ENCODE data around the gene PKDREJ.
A peak's percentile ranks its signal among the peaks of the same experiment; 100 is the strongest.
"Not testable (repeated sequence)": the region's sequence is repeated elsewhere in the genome, so short reads cannot be mapped to it uniquely, and the experiment has no call there.

PKDREJ gene

DNA sequence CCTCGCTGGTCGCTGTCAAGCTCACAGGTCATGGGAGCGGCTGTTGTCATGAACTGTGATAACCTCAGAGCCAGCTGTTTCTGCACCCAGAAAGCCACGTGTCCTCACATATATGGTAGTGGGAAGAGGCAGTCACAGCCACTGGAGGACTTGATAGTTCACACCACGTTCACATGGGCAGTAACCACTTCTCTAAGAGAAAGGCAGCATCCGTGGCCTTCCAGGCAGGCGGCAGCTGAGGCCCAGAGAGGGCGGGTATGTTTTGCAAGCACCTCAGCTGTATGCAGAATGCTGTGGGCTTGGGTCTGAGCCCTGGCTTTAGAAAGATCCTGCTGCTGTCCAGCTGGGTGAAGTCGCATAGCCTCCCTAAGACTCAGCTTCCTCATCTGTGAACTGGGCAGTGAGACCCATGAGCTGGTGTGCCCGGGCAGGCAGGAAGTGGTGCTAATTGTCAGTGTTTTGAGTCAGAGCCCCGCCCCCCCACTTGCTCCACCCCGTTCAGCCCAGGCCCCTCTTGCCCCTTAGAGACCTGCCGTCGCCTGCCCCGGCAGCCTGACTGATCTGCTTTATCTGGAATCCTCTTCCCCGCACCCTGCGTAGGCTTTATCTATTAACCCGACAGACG is 18.0 kb upstream of the PKDREJ start:
- no peaks in the 10 kb centered on the region for H3K36me3 ChIP-seq (ENCODE audit: insufficient read depth, low read length)
- H3K9me3 ChIP-seq (ENCODE audit: control insufficient read depth, insufficient read depth, low read length): no peaks in the 10 kb centered on the region
- no peak overlapping the region for H3K9ac ChIP-seq (ENCODE audit: low read depth, low read length)
- no peaks in the 10 kb centered on the region for H3K4me1 ChIP-seq (ENCODE audit: insufficient read depth, low read length)

DNA sequence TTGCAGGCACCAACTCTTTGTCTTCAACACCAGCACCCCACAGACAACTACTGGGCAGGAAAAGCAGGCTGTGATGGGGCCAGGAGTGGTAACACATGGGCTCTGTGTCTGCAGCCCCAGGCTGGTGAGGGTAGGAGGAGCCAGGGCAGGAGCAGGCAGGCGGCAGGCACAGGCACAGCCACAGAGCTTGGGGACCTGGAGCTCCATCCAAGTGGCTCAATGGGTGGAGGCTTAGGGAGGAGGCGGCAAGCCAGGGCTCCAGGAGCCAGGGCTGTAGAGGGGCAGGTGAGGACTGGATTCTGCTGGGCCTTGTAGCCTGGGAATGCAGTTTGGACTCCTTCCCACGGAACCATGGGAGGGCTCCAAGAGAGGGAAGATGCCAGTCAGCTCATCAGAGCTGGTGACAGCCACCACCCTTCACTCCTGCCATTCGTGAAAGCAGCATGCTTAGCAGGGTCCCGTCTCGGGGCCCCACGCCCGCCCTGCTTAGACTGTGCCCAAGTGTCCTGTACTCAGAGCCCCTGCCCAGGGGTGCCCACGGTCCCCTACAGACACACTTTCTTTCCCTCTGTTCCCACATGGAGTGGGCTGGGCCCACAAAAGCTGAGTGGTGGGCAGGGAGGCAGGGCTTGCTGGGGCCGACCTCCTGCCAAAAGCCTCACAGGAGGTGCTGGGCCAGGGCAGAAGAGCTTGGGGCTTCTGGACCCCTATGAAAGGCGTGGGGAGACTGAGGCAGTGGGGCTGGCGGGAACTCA is 17.1 kb upstream of the PKDREJ start:
- no peaks in the 10 kb centered on the region for H3K9me3 ChIP-seq (ENCODE audit: control insufficient read depth, insufficient read depth, low read length)
- H3K4me1 ChIP-seq (ENCODE audit: insufficient read depth, low read length): no peaks in the 10 kb centered on the region
- no peak overlapping the region for H3K9ac ChIP-seq (ENCODE audit: low read depth, low read length)
- no peaks in the 10 kb centered on the region for H3K36me3 ChIP-seq (ENCODE audit: insufficient read depth, low read length)

DNA sequence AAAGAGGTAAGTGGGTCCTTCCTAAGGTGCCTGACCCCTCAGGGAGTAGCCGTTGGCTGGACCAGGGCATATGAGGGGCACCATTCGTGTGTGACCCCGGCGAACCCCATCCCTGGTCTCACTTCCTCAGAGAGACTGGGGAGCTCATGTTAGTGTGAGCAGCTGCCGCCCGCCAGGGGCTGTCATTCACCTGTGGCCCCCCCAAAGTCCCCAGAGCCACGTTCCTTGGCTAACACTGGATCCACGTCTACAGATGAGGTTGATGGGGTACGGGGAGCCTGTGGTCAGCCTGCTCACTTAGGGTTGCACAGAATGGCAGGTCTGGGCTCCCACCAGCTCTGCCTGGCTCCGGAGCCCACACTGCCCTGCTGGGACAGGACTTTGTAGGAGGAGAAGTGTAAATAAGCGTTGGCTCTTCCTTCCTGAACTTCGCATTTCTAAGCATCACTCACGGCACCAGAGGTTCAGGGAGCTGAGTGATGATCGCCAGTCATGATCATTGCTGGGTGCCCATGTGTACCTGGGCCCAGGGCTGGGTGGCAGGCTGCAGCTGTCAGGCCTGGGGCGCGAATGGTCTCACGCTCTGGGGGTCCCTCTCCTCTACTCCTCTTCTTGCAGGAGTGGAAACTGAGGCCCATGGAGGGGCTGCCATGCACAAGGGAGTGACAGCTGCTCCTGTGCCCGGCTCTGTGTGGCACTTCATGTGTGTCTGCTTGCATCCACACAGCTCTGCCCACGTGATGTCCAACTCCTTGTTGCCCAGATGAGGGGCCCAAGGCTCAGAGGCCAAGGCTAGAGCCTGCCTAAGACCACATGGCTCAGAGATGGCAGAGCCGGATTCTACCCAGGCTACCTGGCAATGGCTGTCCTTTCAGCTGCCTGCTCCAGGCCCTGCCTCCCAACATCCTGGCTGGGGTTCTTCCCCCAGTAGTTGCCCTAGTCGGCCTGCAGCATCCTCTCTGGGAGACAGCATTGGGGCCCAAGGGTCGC is 15.8 kb upstream of the PKDREJ start:
- H3K36me3 ChIP-seq (ENCODE audit: insufficient read depth, low read length): no peaks in the 10 kb centered on the region
- no peaks in the 10 kb centered on the region for H3K9me3 ChIP-seq (ENCODE audit: control insufficient read depth, insufficient read depth, low read length)
- no peak overlapping the region for H3K9ac ChIP-seq (ENCODE audit: low read depth, low read length)
- H3K4me1 ChIP-seq (ENCODE audit: insufficient read depth, low read length): no peaks in the 10 kb centered on the region

DNA sequence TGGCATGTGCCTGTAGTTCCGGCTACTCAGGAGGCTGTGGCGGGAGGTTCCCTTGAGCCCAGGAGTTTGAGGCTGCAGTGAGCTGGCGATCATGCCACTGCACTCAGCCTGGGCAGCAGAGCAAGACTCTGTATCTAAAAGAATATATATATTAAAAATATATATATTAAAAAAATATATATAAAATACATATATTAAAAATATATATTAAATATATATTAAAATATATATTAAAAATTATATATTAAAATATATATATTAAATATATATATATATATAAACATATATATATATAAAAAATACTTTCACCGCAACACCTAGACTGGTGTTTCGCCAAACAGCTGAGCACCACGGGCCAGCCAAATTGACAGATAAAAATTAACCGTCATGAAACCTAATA is 13.4 kb upstream of the PKDREJ start:
- no peaks in the 10 kb centered on the region for H3K9me3 ChIP-seq (ENCODE audit: control insufficient read depth, insufficient read depth, low read length)
- no peak overlapping the region for H3K9ac ChIP-seq (ENCODE audit: low read depth, low read length)
- H3K4me1 ChIP-seq (ENCODE audit: insufficient read depth, low read length): no peaks in the 10 kb centered on the region
- H3K36me3 ChIP-seq (ENCODE audit: insufficient read depth, low read length): no peaks in the 10 kb centered on the region

DNA sequence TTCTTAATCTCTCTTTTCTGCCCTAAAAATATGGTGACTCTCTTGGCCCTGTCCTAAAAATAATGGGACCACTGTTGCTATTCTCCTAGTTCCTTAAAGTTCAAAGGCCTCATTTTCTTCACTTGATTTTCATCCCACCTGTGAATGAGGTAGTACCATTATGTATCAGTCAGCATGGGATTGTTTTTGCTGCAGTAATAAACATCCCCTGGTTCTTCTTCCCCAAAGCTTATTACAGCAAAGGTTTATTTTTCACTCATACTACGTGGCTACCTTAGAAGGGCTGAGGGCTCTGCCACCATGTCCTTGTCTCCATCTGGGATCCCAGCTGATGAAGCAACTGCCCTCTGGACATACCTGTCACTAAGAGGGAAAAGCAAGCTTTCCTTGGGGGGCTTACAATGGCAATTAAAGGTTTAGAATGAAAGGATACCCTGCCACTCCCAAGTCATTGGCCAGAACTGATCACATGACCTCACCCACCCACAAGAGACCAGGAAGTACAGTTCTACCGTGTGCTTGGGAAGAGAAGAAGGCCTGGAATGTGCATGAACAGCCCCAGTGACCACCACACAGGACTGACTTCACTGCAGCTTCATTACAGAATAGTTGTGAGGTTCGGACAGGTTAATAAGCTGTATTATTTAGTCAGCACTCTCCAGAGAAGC is 12.4 kb upstream of the PKDREJ start:
- H3K4me1 ChIP-seq (ENCODE audit: insufficient read depth, low read length): no peaks in the 10 kb centered on the region
- H3K9ac ChIP-seq (ENCODE audit: low read depth, low read length): no peak overlapping the region
- no peaks in the 10 kb centered on the region for H3K9me3 ChIP-seq (ENCODE audit: control insufficient read depth, insufficient read depth, low read length)
- H3K36me3 ChIP-seq (ENCODE audit: insufficient read depth, low read length): no peaks in the 10 kb centered on the region

DNA sequence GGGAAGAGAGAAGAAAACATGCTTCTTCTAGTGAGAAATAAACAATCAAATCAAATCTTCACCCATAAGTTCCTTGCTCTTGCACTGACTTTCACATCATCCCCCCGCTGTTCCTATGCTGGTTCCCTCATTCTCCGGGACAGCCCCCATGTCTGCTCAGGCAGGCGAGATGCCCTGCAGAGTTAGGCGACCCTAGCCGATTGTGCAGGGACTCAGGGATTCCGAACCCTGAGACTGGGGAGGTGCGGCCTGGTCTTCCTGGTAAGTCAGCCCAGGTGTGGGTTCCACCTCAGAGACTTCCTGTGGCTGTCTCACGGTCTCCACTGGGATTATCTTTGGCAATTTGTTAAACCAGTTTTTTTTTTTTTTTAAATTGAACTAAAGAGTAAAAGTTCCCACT is 11.2 kb upstream of the PKDREJ start:
- Histone ChIP-seq H3K9me3 (ENCODE audit: control insufficient read depth, insufficient read depth, low read length) (no peaks in the 10 kb centered on the region), H3K9ac (ENCODE audit: low read depth, low read length) (no peak overlapping the region), H3K36me3 (ENCODE audit: insufficient read depth, low read length) (no peaks in the 10 kb centered on the region), H3K4me1 (ENCODE audit: insufficient read depth, low read length) (no peaks in the 10 kb centered on the region)

DNA sequence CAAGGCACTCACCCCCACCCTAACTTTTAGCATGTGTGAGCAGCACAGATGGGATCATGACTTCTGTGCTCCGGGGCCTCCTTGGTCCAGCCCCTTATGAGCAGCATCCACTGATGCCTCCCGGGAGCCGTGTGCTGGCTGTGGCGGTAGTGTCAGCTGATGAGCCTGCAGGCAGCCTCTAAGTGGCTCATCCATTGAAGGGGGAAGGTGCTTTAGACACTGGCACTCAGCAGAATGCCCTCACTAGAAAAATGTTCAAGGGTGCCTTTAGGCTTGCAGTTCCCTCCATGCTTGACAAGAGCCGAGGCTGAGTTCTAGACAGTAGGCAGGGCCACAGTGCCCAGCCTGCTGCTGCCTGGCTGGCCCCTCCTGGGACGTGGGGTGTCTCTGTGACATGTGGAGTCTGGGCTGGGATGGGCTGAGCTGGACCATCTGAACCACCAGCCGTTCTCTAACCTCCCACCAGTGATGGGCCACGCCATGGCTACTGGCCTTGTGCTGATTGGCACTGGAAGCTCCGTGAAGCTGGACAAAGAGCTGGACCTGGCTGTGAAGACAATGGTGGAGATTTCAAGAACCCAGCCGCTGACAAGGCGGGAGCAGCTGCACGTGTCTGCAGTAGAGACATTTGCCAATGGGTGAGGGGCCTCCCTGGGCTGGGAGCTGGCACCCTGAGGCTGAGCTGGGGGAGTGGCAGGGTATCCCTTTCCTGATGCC is 10.4 kb upstream of the PKDREJ start:
- no peaks in the 10 kb centered on the region for H3K4me1 ChIP-seq (ENCODE audit: insufficient read depth, low read length)
- H3K9ac ChIP-seq (ENCODE audit: low read depth, low read length): no peak overlapping the region
- no peaks in the 10 kb centered on the region for H3K36me3 ChIP-seq (ENCODE audit: insufficient read depth, low read length)
- no peaks in the 10 kb centered on the region for H3K9me3 ChIP-seq (ENCODE audit: control insufficient read depth, insufficient read depth, low read length)

DNA sequence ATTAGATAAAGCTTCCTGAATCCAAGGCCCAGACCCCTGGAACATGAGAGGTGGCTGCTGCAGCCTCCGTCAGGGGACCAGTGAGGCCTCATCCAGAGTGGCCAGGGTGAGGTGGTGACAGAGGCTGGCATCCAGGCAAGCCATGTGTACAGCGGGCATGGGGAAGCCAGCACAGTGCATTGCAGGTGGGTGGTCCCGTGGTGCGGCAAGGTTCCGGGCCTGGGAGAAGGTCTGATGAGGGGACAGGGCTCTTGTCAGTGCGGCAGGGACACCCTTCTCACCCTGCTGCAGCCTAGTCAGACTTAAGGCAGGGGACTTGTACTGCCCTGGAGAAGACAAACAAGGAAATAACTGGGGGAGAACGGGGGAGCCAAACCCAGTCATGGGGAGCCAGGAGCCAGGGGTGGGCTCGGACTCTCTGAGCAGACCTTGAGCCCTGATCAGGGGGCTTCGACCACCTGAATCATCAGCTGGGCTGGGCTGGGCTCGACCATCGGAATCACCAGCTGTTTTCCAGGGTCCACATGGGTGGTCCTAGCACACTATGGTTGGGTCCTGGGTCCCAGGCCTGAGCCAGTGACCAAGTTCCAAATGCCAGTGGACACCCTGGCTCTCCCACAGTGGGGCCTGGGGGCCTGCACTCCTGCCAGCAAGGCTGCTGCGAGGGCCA is 9.8 kb upstream of the PKDREJ start:
- no peaks in the 10 kb centered on the region for H3K36me3 ChIP-seq (ENCODE audit: insufficient read depth, low read length)
- H3K9me3 ChIP-seq (ENCODE audit: control insufficient read depth, insufficient read depth, low read length): no peaks in the 10 kb centered on the region
- H3K9ac ChIP-seq (ENCODE audit: low read depth, low read length): no peak overlapping the region
- no peaks in the 10 kb centered on the region for H3K4me1 ChIP-seq (ENCODE audit: insufficient read depth, low read length)

DNA sequence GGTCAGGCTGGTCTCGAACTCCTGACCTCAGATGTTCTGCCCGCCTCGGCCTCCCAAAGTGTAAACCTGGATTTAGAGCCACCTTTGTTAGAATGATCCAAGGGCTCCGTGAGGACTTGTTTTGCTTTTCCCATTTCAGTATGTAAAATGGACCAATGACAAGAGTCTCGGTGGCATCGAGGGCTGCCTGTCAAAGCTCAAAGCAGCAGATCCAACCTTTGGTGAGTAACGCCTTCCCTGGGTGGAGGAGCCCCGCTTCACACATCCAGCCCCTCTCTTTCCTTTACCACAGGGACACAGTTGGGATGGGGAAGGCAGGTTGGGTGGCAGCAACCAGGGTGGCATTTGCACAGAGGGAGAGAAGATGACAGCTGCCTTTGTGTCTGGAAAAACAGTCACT is 9.1 kb upstream of the PKDREJ start:
- Histone ChIP-seq H3K9me3 (ENCODE audit: control insufficient read depth, insufficient read depth, low read length) (no peaks in the 10 kb centered on the region), H3K4me1 (ENCODE audit: insufficient read depth, low read length) (no peaks in the 10 kb centered on the region), H3K9ac (ENCODE audit: low read depth, low read length) (no peak overlapping the region), H3K36me3 (ENCODE audit: insufficient read depth, low read length) (no peaks in the 10 kb centered on the region)

DNA sequence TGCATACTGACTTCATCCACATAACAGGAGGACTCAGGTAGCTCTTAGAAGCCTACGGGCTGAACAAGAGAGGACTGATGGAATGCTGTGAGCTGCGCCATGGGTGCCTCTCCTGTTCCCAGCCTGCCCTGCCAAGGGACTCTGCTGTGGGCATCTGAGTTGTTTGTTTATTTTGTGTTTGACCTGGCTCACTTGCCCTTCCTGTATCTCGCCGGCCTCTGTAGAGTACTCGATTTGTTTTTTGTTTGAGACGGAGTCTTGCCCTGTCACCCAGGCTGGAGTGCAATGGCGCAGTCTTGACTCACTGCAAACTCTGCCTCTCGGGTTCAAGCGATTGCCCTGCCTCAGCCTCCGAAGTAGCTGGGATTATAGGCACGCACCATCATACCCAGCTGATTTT is 6.4 kb upstream of the PKDREJ start:
- Histone ChIP-seq H3K36me3 (ENCODE audit: insufficient read depth, low read length) (no peaks in the 10 kb centered on the region), H3K9ac (ENCODE audit: low read depth, low read length) (no peak overlapping the region), H3K4me1 (ENCODE audit: insufficient read depth, low read length) (no peaks in the 10 kb centered on the region), H3K9me3 (ENCODE audit: control insufficient read depth, insufficient read depth, low read length) (no peaks in the 10 kb centered on the region; the same call in 1 of the 2 replicates)

DNA sequence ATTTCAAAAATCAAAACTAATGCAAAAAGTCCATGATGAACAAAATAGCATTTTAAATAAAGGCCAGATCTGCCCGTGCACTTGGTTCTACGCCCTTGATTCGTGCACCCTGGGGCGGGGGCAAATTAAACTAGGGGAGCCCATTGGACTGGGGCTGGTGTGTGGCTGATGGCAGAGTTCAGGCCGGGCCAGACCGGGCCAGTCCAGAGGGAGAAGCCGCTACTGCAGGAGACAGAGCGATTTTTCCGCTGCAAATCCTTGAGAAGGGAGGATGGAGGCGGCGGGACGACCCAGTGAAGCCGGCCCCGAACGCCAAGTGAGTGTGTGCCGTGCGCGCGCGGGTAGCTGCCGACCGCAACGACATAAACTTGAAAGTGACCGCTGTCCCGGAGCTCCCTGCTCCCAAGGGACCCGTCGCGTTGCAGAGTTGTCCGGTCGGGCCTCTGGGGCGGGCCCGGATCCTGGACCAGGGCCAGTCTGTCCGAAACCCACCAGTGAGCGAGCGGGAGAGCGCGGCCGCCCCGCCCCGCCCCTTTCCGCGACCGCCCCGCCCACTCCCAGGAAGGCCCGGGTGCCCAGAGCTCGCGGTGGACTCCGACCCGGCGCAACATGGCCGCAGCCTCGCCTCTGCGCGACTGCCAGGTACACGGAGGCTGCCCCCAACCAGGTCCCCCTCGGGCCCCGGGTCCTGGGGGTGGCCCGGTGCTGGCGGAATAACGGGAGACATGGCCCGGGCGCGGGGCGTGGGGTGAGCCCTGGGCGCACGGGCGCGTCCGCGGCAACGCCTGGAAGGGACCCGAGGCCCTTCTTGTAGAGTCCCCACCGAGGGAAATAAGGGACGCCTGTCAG is 4.5 kb upstream of the PKDREJ start, which contains the start of gene TTC38:
Gene TTC38, plus strand, starts transcription at position 578 of the 849 bp plus-strand sequence. Its CDS starts 32 bp downstream, at position 610.
- Histone ChIP-seq H3K9me3 (ENCODE audit: control insufficient read depth, insufficient read depth, low read length) (no peaks in the 10 kb centered on the region; the same call in 1 of the 2 replicates), H3K9ac (ENCODE audit: low read depth, low read length) (peak within 1 kb of the TSS; percentile 71; the same call in 1 of the 2 replicates), H3K36me3 (ENCODE audit: insufficient read depth, low read length) (no peaks in the 10 kb centered on the region), H3K4me1 (ENCODE audit: insufficient read depth, low read length) (no peaks in the 10 kb centered on the region)

DNA sequence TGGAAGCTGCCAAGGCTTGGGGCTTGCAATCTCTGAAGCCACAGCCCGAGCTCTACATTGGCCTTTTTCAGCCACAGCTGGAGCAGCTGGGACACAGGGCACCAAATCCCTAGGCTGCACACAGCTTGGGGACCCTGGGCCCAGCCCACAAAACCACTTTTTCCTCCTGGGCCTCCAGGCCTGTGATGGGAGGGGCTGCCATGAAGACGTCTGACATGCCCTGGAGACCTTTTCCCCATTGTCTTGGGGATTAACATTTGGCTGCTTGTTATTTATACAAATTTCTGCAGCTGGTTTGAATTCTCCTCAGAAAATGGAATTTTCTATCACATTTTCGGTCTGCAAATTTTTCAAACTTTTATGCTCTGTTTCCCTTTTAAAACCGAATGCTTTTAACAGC is 2.5 kb upstream of the PKDREJ start:
- H3K9me3 ChIP-seq (ENCODE audit: control insufficient read depth, insufficient read depth, low read length); H3K9ac ChIP-seq (ENCODE audit: low read depth, low read length); H3K36me3 ChIP-seq (ENCODE audit: insufficient read depth, low read length); H3K4me1 ChIP-seq (ENCODE audit: insufficient read depth, low read length): not testable (repeated sequence)

All from ES-I3 (cell line).